NCI-H1092 treated with DMSO at 0.1 percent for 48 hours (cell line): ENCODE results near the gene TMEM108.
A peak's percentile ranks its signal among the peaks of the same experiment; 100 is the strongest.

Experiments used
- DNase-seq: peaks from one replicate; lab custom pipeline; 2025; lab: John Stamatoyannopoulos, UW

Gene TMEM108

DNA sequence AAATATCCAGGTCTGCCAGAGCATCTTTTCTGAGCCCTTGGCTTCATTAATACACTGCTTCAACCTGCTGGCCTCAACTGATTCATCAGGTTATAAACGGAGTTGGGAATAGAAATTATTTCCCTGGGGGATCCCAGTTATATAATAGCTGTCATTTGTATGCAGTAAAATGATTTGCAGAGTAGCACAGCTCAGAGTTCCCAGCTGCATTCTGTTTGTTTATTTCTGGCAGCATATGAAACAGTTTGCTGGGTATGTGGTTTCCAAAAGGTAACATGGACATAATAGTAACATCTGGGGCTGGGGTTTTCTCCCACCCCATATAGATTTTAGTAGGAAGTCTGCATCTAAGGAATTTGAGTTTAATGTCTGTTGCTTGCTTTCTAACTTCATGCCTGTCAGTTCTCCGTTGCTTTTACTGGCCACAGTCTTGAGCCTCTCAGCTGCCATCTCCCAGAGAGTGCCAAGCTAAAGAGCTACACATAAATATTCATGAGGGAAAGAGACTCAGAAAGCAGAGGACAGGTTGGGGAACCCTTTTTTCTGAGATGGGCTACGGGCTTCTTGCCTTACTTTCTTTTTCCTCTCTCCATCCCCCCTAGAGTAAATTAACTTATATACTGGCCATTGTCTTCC, 124.6 kb downstream of the TMEM108 start:
- peak; percentile 23 for DNase-seq

DNA sequence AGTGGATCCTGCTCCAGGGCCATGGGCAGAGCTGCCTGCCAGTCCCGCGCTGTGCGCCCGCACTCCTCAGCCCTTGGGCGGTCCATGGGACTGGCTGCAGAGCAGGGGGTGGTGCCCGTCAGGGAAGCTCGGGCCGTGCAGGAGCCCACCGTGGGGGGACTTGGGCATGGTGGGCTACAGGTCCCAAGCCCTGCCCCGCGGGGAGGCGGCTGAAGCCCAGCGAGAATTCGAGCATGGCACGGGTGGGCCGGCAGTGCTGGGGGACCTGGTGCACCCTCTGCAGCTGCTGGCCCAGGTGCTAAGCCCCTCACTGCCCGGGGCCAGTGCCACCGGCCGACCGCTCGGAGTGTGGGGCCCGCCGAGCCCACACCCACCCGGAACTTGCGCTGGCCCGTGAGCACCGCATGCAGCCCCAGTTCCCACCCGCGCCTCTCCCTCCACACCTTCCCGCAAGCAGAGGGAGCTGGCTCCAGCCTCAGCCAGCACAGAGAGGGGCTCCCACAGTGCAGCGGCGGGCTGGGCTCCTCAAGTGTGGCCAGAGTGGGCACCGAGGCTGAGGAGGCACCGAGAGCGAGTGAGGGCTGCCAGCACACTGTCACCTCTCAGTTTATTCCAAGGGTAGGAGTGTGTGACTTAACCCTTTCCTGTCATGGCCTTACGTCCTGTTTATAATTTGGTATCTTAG, 129.3 kb downstream of the TMEM108 start:
- no peak for DNase-seq

DNA sequence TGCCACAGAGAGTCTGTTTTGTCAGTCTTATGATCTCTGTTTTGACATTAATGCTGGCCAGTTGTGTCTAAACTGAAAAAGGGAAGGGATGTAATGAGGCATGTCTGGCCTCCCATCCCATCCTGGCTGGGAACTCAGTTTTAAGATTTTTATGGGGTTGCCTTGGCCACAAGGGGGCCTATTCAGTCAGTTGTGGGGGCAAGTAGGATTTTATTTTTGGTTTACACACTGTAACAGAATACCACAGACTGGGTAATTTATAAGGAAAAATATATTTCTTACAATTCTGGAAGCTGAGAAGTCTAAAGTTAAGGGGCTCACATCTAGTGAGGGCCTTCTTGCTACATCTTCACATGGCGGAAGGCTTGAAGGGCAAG, 129.8 kb downstream of the TMEM108 start:
- no peak for DNase-seq

- DNase-seq, result no peak
Observed at GRCh38 chr3:133169331-133170068, 131.3 kb downstream of the TMEM108 start.

- no peak for DNase-seq
Observed at GRCh38 chr3:133171831-133172230, 133.6 kb downstream of the TMEM108 start.

DNA sequence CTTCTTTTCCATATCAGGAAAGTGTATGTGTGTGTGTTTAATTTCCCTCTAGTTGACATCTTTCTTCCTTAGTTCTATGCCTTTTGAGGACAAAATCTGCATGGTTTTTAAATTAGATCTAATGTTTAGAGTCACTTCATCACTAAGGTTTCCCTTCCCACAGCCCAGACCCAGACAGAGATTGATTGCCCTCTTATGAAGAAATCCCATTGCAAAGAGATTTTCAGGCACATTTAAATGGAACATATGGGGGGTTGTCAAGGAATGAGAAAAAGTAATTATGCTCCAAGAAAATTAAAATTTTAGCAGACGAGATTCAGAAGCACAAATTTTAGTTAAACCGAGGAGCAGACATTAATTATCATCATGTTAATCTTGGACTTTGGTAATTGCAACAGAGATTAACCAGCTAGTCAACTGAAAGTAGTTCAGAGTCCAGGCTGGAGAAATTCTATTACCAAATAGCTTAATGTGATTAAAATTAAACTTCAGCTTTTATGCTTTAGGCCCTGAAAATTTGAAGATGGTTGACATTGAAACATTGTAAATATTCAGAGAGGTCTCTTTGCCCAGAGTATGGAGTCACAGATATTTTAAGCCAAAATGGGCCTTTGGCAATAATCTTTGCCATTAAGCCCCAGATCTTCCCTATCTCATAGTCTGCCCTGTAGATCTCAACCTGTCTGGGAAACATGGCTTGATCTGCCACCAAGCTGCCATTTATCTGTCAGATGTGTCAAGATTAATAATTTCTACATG, 143.4 kb downstream of the TMEM108 start:
- DNase-seq, result no peak

DNA sequence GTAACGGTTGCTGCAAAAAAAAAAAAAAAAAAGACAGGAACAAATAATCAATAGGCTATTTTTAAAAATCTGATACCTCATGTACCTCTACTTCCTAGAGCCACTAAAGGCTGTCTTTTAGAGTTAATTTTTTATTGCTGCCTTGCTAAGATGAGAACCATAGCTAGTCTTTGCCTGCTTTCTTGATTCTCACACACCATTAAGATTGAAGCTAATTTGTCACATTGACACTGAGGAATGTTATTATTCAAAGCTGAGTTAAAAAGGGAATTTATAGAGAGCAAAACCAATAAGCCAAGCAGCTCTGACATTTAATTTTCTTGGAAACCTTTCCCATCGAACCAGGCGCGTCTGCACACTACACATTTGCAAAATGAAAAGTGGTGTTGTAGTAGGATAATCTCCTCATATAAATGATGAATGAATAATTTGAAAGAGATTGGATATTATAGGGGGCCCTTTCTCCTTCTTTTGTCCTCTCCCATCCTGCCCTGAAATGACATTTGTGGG, 149.7 kb downstream of the TMEM108 start:
- no peak for DNase-seq

DNA sequence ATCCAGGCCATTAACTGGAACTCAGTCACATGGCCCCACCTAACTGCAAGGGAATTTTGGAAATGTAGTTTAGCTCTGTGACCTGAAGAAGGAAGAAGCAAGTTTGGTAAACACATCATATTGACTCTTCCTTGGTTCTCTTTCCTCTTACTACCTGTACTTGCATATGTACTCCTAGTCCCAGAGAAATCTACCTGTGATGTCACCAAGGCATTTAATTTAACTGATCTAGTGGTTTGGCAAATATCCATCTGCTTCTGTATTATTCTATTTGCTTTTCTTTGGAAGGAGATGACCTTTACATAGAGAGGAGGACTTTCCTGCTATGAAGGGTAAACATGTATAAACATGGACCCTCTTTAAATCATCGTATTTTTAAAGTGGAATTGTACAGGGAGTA, 150.8 kb downstream of the TMEM108 start:
- DNase-seq, result peak; percentile 3

GRCh38 chr3:133189893-133190292, 151.7 kb downstream of the TMEM108 start:
- DNase-seq, result no peak

- DNase-seq, result no peak
Observed at GRCh38 chr3:133191818-133192217, 153.6 kb downstream of the TMEM108 start.

DNA sequence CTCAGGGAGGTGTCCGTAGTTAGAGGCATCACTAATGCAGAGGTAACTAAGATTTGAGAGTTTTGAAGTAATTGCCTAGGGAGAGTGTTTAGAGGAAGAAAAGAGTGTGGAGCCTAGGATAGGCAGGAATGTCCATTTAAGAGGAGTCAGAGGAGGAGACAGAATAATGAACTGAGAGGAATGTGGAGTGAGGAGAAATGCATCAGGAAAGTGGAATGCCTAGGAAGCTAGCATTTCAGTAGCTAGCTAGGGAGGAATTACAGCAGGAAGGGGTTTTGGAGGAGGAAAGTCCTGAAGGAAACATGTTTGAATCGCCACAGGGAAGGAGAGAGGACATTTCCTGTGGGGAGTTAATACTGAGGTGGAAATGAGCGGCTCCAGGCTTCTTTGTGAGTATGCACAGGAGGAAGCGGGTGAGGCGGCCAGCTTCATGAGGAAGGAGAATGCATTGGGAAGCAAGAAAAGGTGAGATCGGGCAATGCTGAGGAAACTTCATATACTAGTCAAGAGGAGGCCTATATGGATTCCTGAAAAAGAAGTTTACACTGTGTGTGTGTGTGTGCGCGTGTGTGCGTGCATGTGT, 154.3 kb downstream of the TMEM108 start:
- no peak for DNase-seq

GRCh38 chr3:133192967-133193366, 154.8 kb downstream of the TMEM108 start:
- no peak for DNase-seq

- no peak for DNase-seq
Observed at GRCh38 chr3:133196527-133196926, 158.3 kb downstream of the TMEM108 start.

GRCh38 chr3:133197619-133198018, 159.4 kb downstream of the TMEM108 start:
- DNase-seq, result no peak

- no peak for DNase-seq
Observed at GRCh38 chr3:133206921-133207320, 168.7 kb downstream of the TMEM108 start.

GRCh38 chr3:133208184-133208583, 170.0 kb downstream of the TMEM108 start:
- peak; percentile 10 for DNase-seq

GRCh38 chr3:133209871-133210550, 171.8 kb downstream of the TMEM108 start:
- no peak for DNase-seq

DNA sequence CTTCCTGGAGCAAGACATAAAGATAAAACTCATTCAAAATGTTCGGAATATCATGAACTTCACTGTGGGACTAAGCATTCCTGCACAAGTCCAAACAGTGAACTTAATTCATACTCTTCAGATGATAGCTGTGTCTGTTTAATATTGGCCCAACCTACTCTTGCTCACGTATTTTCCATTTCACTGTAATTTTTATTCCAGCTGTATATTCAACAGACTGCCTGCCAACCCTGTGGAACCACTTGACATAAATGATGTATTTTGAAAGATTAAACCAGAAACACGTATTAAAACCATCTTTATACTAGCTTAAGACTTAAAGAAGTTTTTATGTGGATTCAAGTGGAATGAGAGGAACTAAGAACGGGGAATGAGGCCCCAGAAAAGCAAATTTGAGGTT, 172.5 kb downstream of the TMEM108 start:
- DNase-seq, result no peak

GRCh38 chr3:133211449-133211848, 173.3 kb downstream of the TMEM108 start:
- DNase-seq, result peak; percentile 20

GRCh38 chr3:133211856-133212255, 173.7 kb downstream of the TMEM108 start:
- no peak for DNase-seq

DNA sequence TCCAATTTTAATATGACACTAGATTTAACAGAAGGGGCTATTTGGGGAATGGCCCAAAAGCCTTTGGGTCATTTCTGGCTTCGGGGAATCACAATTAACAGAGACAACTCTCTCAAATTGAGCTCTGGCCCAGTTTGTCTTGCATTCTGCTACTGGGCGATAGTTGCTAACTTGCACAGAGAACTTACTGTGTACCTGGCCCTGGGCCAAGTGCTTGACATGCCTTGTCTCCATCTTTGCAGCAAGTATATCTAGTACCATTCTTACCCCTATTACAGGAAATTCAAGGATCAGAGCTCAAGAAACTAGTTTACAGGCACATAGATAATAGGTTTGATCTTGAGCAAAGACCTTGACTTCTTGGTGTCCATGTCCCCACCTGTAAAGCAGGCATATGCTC, 175.7 kb downstream of the TMEM108 start:
- no peak for DNase-seq
